GM18517 (cell line): ENCODE results near the gene PDZRN3.

Source experiments
- ATAC-seq: cut with Tn5 transposase; IDR thresholded peaks from one replicate; pipeline ENCODE4 v1.9.1; 2021; ENCODE audit warnings: mild to moderate bottlenecking, moderate library complexity; ENCODE audit not compliant: unreplicated experiment

PDZRN3 gene

DNA sequence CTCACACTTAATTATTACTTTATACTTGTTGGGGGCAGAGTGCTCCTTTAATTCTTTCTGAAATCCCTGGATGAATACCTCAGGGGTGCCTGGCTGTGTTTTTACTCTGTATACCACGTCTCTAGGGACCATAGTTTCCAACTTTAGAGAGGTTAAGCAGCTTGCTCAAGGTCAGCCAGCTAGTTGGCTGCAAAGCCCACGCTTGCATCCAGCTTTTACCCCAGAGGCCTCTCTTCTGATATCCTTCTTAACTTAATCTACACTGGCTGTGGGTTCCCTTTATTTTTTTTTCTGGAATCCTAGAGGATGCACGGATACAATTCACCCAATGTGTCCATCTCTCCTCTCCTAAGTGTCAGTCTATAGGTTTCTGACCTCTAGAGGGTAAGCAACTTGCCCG, 1.4 kb downstream of the PDZRN3 start:
- no peak for ATAC-seq

DNA sequence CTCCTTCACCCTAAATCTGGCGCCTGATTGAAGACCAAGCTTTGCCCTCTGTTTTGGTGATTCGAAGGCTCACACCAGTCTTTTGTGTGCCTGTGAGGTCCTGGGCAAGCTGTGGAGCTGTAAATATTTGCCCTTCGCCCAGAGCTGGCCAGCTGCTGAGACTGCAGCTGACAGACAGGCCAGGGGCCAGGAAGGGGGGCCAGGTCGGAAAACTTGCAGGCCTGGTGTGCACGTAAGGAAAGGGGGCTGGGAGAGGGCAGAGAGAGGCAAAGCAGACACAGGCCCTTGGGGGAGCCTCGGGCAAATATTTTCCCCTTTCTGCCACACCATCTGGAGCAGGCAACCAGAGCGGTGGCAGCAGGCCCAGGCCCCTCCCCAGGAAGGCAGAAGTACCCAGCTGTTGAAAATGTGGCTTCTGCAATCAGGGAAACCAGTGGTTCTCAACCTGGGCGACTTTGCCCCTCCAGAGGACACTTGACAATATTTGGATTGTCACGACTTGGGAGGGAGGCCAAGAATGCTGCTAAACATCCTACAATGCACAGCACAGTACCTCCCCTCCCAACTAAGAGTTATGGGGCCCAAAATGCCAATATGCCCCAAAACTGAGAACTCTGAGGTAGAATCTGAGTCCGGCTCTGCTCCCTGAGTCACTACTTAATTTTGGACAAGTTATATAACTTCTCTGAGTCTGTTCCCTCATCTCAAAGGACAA, 2.5 kb downstream of the PDZRN3 start:
- no peak for ATAC-seq

DNA sequence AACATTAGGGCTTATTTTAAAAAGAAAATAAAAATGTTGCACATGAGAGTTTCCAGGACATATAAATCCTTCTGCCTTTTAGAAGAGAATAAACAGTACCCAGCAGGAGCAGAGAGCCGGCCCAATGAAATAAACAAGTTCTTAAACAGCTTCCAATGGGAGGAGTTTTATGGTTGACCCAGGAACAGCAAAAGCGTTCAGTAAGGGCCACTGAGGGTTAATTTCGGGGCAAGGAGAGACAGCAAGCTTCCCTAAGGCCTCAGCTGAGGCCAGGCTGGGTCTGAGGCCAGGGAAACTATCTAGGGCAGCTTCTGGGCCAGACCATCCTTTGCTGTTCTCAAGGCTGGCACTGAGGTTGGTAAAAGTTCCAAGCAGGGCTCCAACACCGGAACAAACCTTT, 3.4 kb downstream of the PDZRN3 start:
- no peak for ATAC-seq

DNA sequence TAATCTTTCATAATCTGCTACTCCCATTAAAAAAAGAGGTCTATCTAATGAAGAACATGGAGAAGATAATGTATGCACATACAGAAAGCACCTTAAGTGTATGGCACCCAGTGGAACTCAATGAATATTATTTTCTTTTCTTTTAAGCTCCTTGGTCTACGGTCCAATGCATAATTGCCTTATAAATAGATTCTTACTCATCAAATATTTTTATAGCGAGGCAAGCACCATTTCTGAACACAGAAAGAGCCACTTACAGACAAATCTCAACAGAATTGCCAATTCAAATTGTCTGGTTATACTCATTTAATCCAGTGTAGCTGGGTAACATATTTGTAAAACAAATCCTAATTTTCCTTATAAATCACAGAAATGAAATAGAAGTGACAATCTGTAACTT, 6.3 kb downstream of the PDZRN3 start:
- no peak for ATAC-seq

DNA sequence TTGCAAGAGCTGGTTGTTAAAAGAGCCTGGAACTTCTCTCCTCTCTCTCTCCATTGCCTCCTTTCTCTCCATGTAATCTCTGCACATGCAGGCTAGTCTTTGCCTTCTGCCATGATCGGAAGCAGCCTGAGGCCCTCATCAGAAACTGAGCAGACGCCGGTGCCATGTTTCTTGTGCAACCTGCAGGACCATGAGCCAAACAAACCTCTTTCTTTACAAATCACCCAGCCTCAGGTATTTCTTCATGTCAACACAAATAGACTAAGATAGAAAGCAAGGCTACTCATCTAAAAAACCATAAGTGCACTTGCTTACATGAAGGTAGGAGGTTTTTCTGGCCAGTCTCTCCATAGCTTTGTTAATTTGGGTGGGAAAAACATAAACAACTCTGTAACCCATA, 8.7 kb downstream of the PDZRN3 start:
- ATAC-seq: no peak

DNA sequence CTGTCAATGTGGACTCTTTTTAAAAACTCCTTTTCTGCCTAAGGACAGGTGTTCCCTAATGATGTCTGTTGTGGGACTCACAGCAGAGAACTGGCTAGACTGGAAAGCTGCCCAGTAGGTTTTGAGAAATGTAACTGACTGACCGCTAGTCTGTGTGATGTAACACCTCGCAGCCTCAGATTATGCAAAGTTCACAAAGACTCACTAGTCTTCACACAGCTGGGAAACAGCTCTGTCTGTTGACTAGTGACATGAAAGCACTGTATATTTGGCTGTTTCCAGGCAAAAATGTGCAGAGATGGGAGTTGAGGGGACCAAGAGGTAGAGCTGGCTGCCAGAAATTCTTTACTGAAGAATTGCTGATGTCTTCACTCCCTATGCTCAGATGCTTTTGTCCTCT, 10.3 kb downstream of the PDZRN3 start:
- ATAC-seq: no peak

DNA sequence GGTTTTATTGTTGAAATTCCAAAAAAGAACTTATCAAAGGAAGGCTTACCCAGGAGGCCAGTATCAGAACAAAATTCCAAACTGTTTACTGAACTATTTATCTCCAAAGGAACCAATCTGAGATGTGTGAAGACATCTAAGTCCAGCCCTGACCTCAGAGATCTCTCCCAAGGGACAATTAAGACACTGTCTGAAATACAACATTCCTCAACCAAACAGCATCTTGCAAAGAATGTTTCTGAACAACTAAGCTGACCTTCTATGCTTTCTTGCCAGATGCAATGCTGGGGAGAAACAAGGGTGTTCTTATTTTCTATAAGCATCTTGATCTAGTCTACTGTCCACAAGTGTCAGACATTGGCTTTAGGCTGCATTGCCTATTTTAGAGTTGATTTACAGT, 13.6 kb downstream of the PDZRN3 start:
- no peak for ATAC-seq

DNA sequence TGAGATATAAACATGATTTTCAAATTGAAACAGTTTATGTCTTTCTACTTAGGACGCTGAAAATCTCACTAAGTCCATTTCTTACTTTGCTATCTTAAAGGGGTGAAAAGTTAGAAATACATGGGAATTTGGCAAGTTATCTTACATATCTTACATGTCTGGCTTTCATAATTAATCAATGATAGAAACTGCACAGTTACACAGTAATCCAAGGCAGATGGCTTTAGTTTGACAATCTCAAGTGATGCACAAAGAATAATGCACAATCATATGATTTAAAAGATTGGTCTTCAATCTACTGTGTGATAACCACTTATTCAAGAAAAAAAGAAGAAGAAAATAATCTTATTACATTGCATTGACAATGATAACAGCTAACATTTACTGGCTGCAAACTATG, 14.2 kb downstream of the PDZRN3 start:
- no peak for ATAC-seq

DNA sequence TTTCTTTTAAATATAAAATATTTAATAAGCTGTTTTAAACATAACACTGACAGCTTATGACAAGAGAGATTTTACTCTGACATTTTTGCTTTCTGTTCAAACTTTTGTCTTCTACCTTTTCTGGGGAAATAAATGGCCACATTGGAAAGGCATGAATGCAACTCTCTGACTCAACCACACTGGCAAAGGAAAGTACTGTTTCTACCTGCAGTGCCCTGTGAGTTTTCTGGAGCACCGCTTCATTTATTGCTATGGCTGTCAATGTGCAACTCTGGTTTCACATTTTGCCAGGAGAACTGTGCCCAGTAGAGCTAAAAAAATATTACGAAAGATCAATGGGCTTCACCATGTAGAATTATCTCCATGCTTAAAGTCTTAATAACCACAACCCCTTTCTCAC, 15.1 kb downstream of the PDZRN3 start:
- ATAC-seq: no peak

DNA sequence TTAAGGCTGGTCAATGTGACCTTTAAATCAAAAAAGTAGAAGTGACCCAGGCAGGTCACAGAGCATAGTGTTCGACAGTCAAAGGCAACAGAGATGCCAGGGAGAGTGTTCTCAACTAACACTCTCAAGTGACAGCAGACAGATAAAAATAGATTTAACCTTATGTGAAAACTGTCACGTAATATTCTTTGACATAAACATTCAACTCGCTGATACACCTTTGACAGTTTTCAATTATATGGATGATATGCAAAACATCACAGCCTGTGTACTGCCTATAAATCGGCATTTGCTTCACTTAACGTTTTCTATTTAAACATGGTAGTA, 15.5 kb downstream of the PDZRN3 start:
- ATAC-seq: no peak

DNA sequence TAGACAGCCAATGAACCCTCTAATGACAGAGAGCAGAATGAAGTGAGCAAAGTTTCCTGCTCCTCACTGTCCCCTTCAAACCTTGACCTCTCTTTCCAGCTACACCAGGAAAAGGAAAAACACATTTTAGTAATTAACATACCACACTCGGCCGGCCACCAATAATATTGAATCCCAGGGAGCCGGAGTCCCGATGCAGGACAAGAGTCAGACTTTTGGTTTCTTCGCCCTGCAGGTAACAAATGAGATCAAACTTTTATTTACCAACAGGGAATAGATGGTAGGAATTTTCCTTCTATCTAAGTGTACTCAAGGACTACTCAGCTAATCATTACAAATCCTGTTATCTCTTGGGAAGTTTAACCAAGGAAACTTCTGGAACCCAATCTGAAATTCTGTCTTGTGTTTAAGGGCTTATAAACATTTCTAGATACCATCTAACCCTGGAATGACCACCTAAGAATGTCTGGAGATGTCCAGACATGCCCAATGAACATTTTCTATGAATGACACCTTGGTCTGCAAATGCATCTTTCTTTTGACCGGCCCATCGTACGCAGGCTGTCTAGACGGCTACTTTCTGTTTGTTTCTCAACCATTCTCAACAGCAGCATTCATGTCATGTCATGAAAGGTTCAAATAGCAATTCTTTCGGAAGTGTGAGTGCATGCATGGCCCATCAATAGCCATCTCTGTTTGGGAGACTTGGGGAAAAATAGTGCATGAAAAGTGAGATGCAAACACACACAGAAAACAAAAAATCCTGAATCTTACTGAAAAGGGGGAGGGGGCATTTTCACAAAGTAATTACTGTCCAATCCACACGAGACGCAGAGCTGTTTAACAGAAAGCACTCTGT, 16.1 kb downstream of the PDZRN3 start:
- ATAC-seq: no peak

DNA sequence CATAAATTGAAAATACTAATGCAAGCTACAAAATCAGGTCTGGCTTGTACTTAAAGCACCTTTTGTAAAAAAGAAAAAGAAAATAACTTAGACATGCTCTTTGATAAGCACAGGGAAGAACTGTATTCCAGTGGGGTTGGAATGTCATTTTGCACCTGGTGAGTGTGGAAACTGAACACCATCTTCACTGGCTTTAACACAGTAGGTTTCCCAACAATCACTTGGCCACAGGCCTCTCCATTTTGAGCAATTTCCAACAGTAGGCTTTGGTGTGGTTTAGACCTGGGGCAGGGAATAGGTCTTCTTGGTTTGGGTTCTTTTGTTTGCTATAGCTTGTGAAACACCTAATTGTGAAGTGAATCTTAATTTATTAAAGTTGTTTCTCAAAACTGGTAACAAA, 18.9 kb downstream of the PDZRN3 start:
- ATAC-seq: no peak

DNA sequence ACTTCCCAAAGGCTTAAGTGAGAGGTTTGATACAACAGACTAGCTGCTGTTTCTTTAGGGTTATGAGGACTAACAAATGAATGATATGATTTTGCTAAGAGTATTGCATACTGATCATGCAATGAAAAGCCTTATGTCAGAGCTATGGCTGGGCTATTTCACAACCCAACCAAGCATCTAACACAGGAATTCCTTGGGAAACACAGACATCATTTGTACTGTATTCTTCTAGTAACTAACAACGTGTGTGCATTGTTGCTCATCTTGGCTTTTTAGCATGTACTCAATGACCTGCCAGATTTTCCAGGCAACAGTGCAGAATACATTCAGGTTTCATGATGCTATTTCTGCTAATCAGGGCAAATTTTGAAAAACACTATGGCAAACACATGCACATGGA, 19.3 kb downstream of the PDZRN3 start:
- ATAC-seq: no peak

DNA sequence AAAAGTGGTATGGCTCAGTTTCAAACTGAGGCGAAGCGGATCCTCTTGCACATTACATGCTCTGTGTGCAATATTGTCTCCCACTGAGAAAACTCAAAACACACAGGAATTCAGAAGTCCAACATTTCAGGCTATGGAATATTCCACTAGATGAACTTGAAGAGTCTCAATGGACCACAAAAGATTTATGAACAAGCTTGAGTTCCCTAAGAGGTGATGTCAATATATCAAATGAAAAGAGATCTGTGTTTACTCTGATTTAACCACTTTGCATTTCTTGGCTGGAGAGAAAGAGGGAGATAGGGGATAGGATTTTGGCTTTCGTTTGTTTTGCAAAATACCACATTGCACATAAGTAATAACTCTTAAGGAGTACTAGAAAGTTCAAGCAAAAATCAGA, 20.3 kb downstream of the PDZRN3 start:
- ATAC-seq: no peak

DNA sequence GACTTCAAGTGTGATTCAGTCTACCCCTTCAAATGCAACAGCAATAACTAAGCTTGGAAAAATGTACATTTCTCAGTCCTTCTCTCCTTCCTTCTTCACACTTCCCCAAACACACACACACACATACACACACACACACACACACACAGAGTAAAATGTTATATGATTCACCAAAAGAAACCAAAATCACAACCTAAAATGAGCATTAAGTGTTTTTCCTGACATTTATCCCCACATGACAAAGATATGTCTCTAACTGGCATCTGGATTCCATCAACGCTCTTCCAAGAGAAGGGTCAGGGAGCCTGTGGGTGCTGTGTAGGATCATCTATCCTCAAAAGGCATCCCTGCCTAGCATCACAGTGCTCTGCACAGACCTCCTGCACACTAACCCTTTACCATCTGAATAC, 21.0 kb downstream of the PDZRN3 start:
- ATAC-seq: no peak

DNA sequence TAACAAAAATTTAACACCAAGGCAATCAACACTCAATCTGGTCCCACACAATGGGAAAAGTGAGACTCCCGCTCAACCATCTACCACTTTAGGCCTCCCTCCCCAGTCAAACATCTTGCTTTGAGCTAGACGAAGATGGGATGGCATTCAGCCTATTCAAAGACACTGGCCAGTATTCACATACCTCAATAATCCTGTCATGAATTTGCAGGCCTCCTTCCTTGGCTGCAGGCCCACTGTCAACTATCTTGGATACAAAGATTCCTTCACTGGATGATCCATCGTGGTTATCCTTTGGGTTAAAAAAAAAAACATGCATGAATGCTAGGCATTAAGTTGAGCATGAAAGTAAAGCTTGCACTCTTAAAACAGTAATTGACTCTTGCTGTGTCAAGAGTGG, 22.6 kb downstream of the PDZRN3 start:
- no peak for ATAC-seq

DNA sequence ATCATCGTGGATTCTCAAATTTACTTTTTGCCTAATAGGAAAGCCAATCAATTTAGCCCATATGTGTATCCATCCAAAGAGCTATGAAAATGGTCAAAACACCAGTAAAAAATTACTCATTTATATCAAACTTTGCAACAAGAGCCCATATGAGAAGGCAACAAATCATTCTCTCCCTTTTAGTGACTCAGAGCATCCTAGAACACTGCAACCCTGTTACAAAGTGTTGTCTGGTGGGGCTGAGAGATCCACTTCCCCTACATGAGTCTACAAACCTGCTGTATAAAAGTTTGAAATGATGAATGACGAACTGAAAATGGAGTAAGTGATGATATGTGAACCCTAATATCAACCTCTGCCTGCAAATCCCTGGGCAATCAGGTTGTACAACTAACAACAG, 23.3 kb downstream of the PDZRN3 start:
- no peak for ATAC-seq

DNA sequence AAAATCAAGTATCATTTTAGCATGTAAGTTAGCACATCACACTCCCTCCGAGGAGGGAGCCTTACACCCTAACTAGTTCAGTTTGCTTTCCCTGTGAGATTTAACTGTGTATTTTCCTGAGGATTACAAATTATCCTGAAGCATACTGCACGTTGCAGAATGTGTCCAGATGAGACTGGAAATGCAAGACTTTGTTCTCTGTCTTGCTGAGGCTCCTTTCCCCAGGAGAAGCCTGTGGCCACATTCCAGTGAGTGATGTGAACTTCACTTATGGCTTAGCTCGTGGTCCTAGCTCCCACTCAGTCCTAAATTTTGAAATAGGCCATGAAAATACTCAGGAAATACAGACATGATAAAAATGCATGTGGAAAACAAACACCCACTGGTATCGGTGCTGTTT, 23.7 kb downstream of the PDZRN3 start:
- ATAC-seq: no peak

DNA sequence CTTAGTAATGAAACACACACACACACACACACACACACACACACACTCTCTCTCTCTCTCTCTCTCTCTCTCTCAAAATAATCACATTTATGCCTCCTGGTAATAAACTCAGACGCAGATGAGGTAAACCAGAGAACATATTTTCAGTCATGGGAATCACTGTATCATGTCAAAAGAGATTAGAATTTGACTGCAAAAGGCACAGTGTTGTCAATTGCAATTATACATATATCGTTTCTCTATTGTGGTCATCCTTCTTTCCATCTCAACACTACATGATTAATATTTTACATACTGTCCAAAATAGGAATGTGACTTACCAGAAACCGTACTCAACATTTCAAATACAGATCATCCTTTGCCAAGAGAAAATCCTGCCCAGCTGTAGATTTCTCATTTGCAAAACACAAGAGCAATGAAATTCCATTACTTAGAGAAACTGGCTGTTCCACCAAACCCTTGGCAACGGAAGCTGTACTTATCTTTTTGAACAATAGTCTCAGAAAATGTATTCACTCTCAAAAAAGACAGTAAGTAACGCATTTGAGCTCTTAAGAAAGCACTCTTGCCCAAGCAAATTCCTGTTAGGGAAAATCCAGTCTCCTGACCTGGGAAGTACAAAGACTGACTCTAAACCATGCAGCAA, 24.3 kb downstream of the PDZRN3 start:
- ATAC-seq: no peak

DNA sequence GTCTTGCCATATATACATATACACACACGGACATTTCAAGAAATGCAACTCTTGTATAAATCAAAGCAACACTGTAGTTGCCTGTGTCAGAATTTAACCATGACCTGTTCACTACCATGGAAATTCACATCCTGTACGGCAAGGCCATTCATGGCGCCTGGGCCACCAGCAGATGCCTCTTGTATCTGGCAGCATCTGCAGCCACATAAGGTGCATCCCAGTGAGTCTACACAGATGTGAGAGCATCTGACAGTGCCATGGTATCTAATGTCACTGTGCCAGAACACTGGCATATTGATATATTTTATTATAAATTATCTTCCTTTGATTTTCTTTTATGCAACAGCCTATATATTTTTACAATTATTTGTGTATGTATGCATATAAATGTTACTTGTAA, 25.1 kb downstream of the PDZRN3 start:
- no peak for ATAC-seq

DNA sequence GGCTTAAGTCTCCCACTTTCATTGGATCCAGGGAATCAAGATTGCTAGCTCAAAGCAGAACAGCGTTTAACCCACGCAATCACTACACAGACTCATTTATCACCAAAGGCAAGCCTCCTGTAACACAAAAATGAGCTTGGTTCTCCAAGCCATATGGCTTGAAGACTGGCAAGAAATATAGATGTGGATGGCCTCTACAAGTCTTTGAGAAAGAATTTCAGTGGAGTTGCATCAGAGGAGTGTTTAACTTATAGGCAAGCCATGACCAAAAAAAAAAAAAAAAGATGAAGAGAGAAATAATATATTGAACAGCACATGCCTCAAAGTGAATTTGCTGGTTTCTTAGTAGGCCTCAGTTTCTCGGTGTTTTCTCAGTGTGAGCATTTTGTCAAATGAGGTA, 27.3 kb downstream of the PDZRN3 start:
- ATAC-seq: no peak
